HAP-1 (cell line): Measurements from ENCODE around the gene HRK.

ENCODE experiments used
- DNase-seq, 2 experiments: peaks; one replicate each; pipeline ENCODE4 v3.0.0-alpha.2; 2016 to 2020; ENCODE audit warnings: low spot score in 2 of 2
- H3K27me3 ChIP-seq: fragments of 250-450 bp; sonication (Bioruptor Pico); 2 replicates; pipeline ENCODE4 v1.5.1; 2020; ENCODE audit warnings: low read depth, mild to moderate bottlenecking, moderate library complexity
- H3K36me3 ChIP-seq: fragments of 250-450 bp; sonication (Bioruptor Pico); replicated peaks from 2 replicates; pipeline ENCODE4 v1.5.1; 2020; ENCODE audit warnings: mild to moderate bottlenecking
- H3K4me1 ChIP-seq: fragments of 250-450 bp; sonication (Bioruptor Pico); 2 replicates; pipeline ENCODE4 v1.5.1; 2020; ENCODE audit warnings: mild to moderate bottlenecking
- H3K4me3 ChIP-seq: fragments of 250-450 bp; sonication (Bioruptor Pico); 2 replicates; pipeline ENCODE4 v1.5.1; 2020; ENCODE audit warnings: mild to moderate bottlenecking, moderate library complexity
- H3K9me3 ChIP-seq: fragments of 250-450 bp; sonication (Bioruptor Pico); 2 replicates; pipeline ENCODE4 v1.5.1; 2020; ENCODE audit warnings: mild to moderate bottlenecking, moderate library complexity
- in situ Hi-C: fragments of 300-500 bp; cut with MboI; formaldehyde crosslinking; loops from 3 replicates; pipeline ENCODE4 v1.14.3; 2020; ENCODE audit warnings: low sequenced_read_pairs, inconsistent platforms, mixed read lengths

HRK gene

GRCh38 chr12:116916122-116916521 lies 34.9 kb upstream of the HRK start:
- peaks cover 4% of the 10 kb centered on the region; the same call in 1 of the 2 replicates for H3K36me3 ChIP-seq
- peaks cover 7% of the 10 kb centered on the region for H3K4me1 ChIP-seq
- in situ Hi-C loops = no loop called here
- H3K9me3 ChIP-seq = no peaks in the 10 kb centered on the region
- DNase-seq = no peak
- no peak overlapping the region for H3K4me3 ChIP-seq
- no peaks in the 10 kb centered on the region for H3K27me3 ChIP-seq

GRCh38 chr12:116915326-116915725 lies 34.1 kb upstream of the HRK start:
- in situ Hi-C loops = no loop called here
- 0 out of 2 replicates have a peak, but pooled peaks cover 3% of the 10 kb centered on the region for H3K4me1 ChIP-seq
- no peak for DNase-seq
- no peaks in the 10 kb centered on the region for H3K9me3 ChIP-seq
- H3K27me3 ChIP-seq = no peaks in the 10 kb centered on the region
- H3K36me3 ChIP-seq = peaks cover 4% of the 10 kb centered on the region; the same call in 1 of the 2 replicates
- no peak overlapping the region for H3K4me3 ChIP-seq

- Histone ChIP-seq H3K27me3 (no peaks in the 10 kb centered on the region), H3K4me3 (peak within 1 kb of the TSS; percentile 57), H3K9me3 (no peaks in the 10 kb centered on the region), H3K4me1 (0 out of 2 replicates have a peak, but pooled peaks cover 3% of the 10 kb centered on the region), H3K36me3 (no peaks in the 10 kb centered on the region; the same call in 1 of the 2 replicates)
- in situ Hi-C loops = no loop called here
- peak; percentile 72 to 92 for DNase-seq
These were observed 29.6 kb upstream of the HRK start, which contains the start of gene FBXW8 for GRCh38 chr12:116910645-116911451. Gene FBXW8, plus strand, starts transcription at chr12:116910950. Its CDS starts 88 bp downstream, at chr12:116911038.

GRCh38 chr12:116910280-116910644 lies 29.0 kb upstream of the HRK start:
- no peaks in the 10 kb centered on the region for H3K27me3 ChIP-seq
- in situ Hi-C loops = no loop called here

GRCh38 chr12:116906285-116906684 lies 25.0 kb upstream of the HRK start:
- Histone ChIP-seq H3K4me1 (no peaks in the 10 kb centered on the region), H3K4me3 (no peak overlapping the region), H3K9me3 (no peaks in the 10 kb centered on the region), H3K27me3 (peaks cover 8% of the 10 kb centered on the region; the same call in 1 of the 2 replicates), H3K36me3 (no peaks in the 10 kb centered on the region)
- in situ Hi-C loops = no loop called here
- no peak for DNase-seq

More at GRCh38 chr12:116910280-116910644, 29.0 kb upstream of the HRK start:
- no peak for DNase-seq
- Histone ChIP-seq H3K4me1 (0 out of 2 replicates have a peak, but pooled peaks cover 3% of the 10 kb centered on the region), H3K9me3 (no peaks in the 10 kb centered on the region), H3K36me3 (no peaks in the 10 kb centered on the region; the same call in 1 of the 2 replicates), H3K4me3 (peak overlapping the region; percentile 57)

- Histone ChIP-seq H3K4me1 (no peaks in the 10 kb centered on the region), H3K9me3 (no peaks in the 10 kb centered on the region), H3K27me3 (peaks cover 8% of the 10 kb centered on the region; the same call in 1 of the 2 replicates), H3K4me3 (no peak overlapping the region), H3K36me3 (no peaks in the 10 kb centered on the region)
- in situ Hi-C loops = no loop called here
- no peak for DNase-seq
These were observed 22.6 kb upstream of the HRK start for GRCh38 chr12:116903818-116904217.

- Histone ChIP-seq H3K27me3 (peaks cover 8% of the 10 kb centered on the region; the same call in 1 of the 2 replicates), H3K4me3 (no peak overlapping the region), H3K4me1 (no peaks in the 10 kb centered on the region), H3K9me3 (no peaks in the 10 kb centered on the region), H3K36me3 (no peaks in the 10 kb centered on the region)
- no peak for DNase-seq
- in situ Hi-C loops = no loop called here
These were observed 20.4 kb upstream of the HRK start for GRCh38 chr12:116901612-116902011.

GRCh38 chr12:116898669-116899068 lies 17.4 kb upstream of the HRK start:
- no peaks in the 10 kb centered on the region for H3K36me3 ChIP-seq
- in situ Hi-C loops = no loop called here

GRCh38 chr12:116897476-116897875 lies 16.2 kb upstream of the HRK start:
- H3K4me3 ChIP-seq = no peak overlapping the region
- no peaks in the 10 kb centered on the region for H3K36me3 ChIP-seq
- no peak for DNase-seq
- in situ Hi-C loops = no loop called here
- H3K4me1 ChIP-seq = no peaks in the 10 kb centered on the region
- peaks cover 6% of the 10 kb centered on the region; the same call in 1 of the 2 replicates for H3K27me3 ChIP-seq
- H3K9me3 ChIP-seq = no peaks in the 10 kb centered on the region

More at GRCh38 chr12:116898669-116899068, 17.4 kb upstream of the HRK start:
- no peak for DNase-seq
- Histone ChIP-seq H3K9me3 (no peaks in the 10 kb centered on the region), H3K27me3 (peaks cover 10% of the 10 kb centered on the region; the same call in 1 of the 2 replicates), H3K4me1 (no peaks in the 10 kb centered on the region), H3K4me3 (no peak overlapping the region)

GRCh38 chr12:116896411-116896924 lies 15.2 kb upstream of the HRK start:
- no peak for DNase-seq
- Histone ChIP-seq H3K9me3 (no peaks in the 10 kb centered on the region), H3K27me3 (peaks cover 6% of the 10 kb centered on the region; the same call in 1 of the 2 replicates), H3K36me3 (no peaks in the 10 kb centered on the region), H3K4me3 (no peak overlapping the region), H3K4me1 (no peaks in the 10 kb centered on the region)
- in situ Hi-C loops = no loop called here

- H3K9me3 ChIP-seq = no peaks in the 10 kb centered on the region
- no peaks in the 10 kb centered on the region for H3K36me3 ChIP-seq
- in situ Hi-C loops = no loop called here
- no peak for DNase-seq
- H3K4me1 ChIP-seq = no peaks in the 10 kb centered on the region
- H3K4me3 ChIP-seq = no peak overlapping the region
- peaks cover 6% of the 10 kb centered on the region; the same call in 1 of the 2 replicates for H3K27me3 ChIP-seq
These were observed 13.7 kb upstream of the HRK start for GRCh38 chr12:116894913-116895312.

GRCh38 chr12:116892349-116893140 lies 11.3 kb upstream of the HRK start:
- in situ Hi-C loops = no loop called here
- Histone ChIP-seq H3K27me3 (peaks cover 8% of the 10 kb centered on the region; the same call in 1 of the 2 replicates), H3K36me3 (no peaks in the 10 kb centered on the region), H3K4me3 (no peak overlapping the region), H3K9me3 (no peaks in the 10 kb centered on the region), H3K4me1 (no peaks in the 10 kb centered on the region; the same call in 1 of the 2 replicates)
- DNase-seq = no peak

GRCh38 chr12:116891019-116891418 lies 9.8 kb upstream of the HRK start:
- in situ Hi-C loops = no loop called here
- Histone ChIP-seq H3K36me3 (no peaks in the 10 kb centered on the region), H3K4me3 (no peak overlapping the region), H3K27me3 (peaks cover 8% of the 10 kb centered on the region; the same call in 1 of the 2 replicates), H3K9me3 (no peaks in the 10 kb centered on the region), H3K4me1 (no peaks in the 10 kb centered on the region; the same call in 1 of the 2 replicates)
- no peak for DNase-seq
